Osteoblast (primary cell): ENCODE data around the gene SH3D21. TPM values are rescaled to one million over a fixed set of nuclear protein-coding genes. Genes with fewer than 3 reads are reported as not detected.

Experiments used
- DNase-seq: peaks from one replicate; pipeline ENCODE4 v3.0.0; 2011; ENCODE audit warnings: low spot score, mixed read lengths; ENCODE audit not compliant: insufficient read length; ENCODE audit errors: missing footprints
- H2AFZ ChIP-seq: 2 replicates; pipeline ENCODE4 v1.6.0; 2011; ENCODE audit warnings: mild to moderate bottlenecking, low read length
- H3K27ac ChIP-seq: 2 replicates; pipeline ENCODE4 v1.5.1; 2011; ENCODE audit warnings: mild to moderate bottlenecking, low read depth, low read length, moderate library complexity
- H3K27me3 ChIP-seq: 2 replicates; pipeline ENCODE4 v1.6.0; 2012; ENCODE audit warnings: mild to moderate bottlenecking, control low read depth, inconsistent platforms, low read length, moderate library complexity; ENCODE audit not compliant: insufficient read depth
- H3K36me3 ChIP-seq: 2 replicates; pipeline ENCODE4 v1.5.1; 2011; ENCODE audit warnings: mild to moderate bottlenecking, low read length, control low read depth, moderate library complexity; ENCODE audit not compliant: insufficient read depth
- H3K4me1 ChIP-seq: 2 replicates; pipeline ENCODE4 v1.5.1; 2011; ENCODE audit warnings: mild to moderate bottlenecking, low read length, control low read depth, moderate library complexity; ENCODE audit not compliant: insufficient read depth
- H3K4me2 ChIP-seq: 2 replicates; pipeline ENCODE4 v1.6.0; 2011; ENCODE audit warnings: mild to moderate bottlenecking, low read length; ENCODE audit not compliant: insufficient read depth
- H3K4me3 ChIP-seq: fragments of 200-600 bp; sonication (generic); 3 replicates; pipeline ENCODE4 v1.5.1; 2012; ENCODE audit warnings: mild to moderate bottlenecking, low read length, inconsistent platforms; ENCODE audit not compliant: insufficient read depth
- H3K79me2 ChIP-seq: 2 replicates; pipeline ENCODE4 v1.6.0; 2012; ENCODE audit warnings: mild to moderate bottlenecking, low read length, control low read depth, inconsistent platforms; ENCODE audit not compliant: insufficient read depth
- H3K9me3 ChIP-seq: 2 replicates; pipeline ENCODE4 v1.5.1; 2011; ENCODE audit warnings: low read depth, low read length, control low read depth
- H4K20me1 ChIP-seq: 2 replicates; pipeline ENCODE4 v1.6.0; 2012; ENCODE audit warnings: mild to moderate bottlenecking, low read length, control low read depth; ENCODE audit not compliant: insufficient read depth
- total RNA-seq: library from RNA; depleted of rRNA; stranded (reverse); fragments of >200 nt; gene quantifications from 2 replicates; pipeline ENCODE4 v1.2.3, GENCODE V29; 2012
- TF ChIP-seq, protein P1 (sequence below): IDR thresholded peaks from 2 replicates; pipeline ENCODE4 v1.5.1; 2011; ENCODE audit warnings: mild to moderate bottlenecking, low read depth, low read length, moderate library complexity; ENCODE audit errors: extremely low read depth

Gene SH3D21
- total RNA-seq, 1 donor, result 2.2 TPM

DNA sequence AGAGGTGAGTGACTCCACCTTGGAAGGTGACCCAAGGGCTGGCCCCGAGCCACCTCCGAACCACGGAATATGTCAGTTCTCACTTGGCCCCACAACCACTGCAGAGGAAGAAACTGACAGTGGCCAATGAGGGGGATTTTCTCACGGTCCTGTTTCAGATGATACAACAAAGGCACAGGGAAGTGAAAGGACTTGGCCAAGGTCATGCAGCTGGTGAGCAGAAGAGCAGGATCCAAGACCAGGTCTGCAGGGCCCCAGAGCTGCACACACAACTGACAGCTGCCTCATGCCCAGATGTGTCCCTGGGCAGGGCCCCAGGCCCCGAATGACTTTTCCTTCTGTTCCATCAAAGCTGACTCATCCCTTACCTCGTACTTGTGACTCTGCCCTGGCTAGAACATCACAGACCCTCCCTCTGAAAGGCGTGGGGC is 43.1 kb downstream of the SH3D21 start:
- TF ChIP-seq, protein P1, sequence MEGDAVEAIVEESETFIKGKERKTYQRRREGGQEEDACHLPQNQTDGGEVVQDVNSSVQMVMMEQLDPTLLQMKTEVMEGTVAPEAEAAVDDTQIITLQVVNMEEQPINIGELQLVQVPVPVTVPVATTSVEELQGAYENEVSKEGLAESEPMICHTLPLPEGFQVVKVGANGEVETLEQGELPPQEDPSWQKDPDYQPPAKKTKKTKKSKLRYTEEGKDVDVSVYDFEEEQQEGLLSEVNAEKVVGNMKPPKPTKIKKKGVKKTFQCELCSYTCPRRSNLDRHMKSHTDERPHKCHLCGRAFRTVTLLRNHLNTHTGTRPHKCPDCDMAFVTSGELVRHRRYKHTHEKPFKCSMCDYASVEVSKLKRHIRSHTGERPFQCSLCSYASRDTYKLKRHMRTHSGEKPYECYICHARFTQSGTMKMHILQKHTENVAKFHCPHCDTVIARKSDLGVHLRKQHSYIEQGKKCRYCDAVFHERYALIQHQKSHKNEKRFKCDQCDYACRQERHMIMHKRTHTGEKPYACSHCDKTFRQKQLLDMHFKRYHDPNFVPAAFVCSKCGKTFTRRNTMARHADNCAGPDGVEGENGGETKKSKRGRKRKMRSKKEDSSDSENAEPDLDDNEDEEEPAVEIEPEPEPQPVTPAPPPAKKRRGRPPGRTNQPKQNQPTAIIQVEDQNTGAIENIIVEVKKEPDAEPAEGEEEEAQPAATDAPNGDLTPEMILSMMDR, result no peak
- peak; percentile 90 for DNase-seq
- Histone ChIP-seq H3K4me2 (no peak overlapping the region), H4K20me1 (no peaks in the 10 kb centered on the region), H2AFZ (no peak overlapping the region), H3K36me3 (peaks cover 29% of the 10 kb centered on the region), H3K4me3 (no peak overlapping the region), H3K4me1 (peaks cover 47% of the 10 kb centered on the region), H3K27me3 (no peaks in the 10 kb centered on the region), H3K9me3 (no peaks in the 10 kb centered on the region), H3K27ac (peak overlapping the region; percentile 98), H3K79me2 (peaks cover 2% of the 10 kb centered on the region)

DNA sequence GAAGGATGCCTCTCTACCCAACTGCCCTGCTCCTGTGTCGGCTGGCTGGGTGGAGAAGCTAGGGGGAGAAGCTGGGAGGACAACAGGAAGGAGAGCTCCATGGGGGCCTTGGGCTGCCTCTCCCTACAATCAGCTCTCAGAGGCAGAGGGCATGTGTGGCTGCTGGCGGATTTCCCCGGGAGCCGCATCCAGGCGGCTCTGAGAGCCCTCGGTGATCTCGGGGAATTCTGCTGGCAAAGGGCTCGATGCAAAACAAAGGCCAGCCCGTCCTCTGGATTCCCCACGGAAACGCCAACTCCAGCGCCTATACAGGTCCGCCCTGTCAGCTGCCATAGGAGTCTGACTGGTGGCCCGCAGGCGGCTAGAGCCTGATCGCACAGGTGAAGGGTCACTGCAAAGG is 43.7 kb downstream of the SH3D21 start:
- Histone ChIP-seq H3K4me3 (no peak overlapping the region), H3K4me2 (no peak overlapping the region), H3K4me1 (peaks cover 47% of the 10 kb centered on the region), H3K79me2 (peaks cover 2% of the 10 kb centered on the region), H3K27ac (peak overlapping the region; percentile 98), H3K9me3 (no peaks in the 10 kb centered on the region), H3K36me3 (peaks cover 33% of the 10 kb centered on the region), H3K27me3 (no peaks in the 10 kb centered on the region), H4K20me1 (no peaks in the 10 kb centered on the region), H2AFZ (no peak overlapping the region)
- TF ChIP-seq, protein P1, result no peak
- DNase-seq, result peak; percentile 73

DNA sequence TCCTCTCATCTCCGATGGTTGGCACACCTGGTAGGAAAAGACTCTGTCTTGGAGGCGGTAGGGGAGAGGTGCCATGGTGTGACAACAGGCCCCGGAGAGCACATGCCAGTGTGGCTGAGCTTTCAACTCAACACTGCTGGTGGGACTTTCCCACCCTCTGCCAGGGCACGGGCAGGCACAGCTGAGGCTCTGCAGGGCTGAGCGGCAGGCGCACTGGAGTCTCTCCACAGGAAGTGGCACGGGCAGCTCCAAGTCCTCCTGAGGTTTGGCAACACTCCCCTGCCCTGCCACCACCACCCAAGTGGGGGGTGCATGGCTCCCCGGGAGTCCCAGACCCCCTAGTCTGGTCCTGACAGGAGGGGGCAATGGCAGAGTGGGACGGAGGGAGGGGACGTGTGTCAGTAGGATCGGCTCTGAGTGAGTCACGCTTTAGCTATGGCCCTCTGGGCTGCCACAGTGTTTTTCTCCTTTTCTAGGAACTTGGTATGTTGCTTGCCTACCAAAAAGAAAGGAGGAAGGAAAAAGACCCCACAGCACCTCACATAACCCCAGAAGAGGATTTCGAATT is 44.6 kb downstream of the SH3D21 start:
- peaks cover 37% of the 10 kb centered on the region for H3K36me3 ChIP-seq
- H3K79me2 ChIP-seq, result peaks cover 2% of the 10 kb centered on the region
- TF ChIP-seq, protein P1, result no peak
- DNase-seq, result peak; percentile 97
- H3K4me1 ChIP-seq, result peaks cover 47% of the 10 kb centered on the region
- peak overlapping the region; percentile 80 for H3K4me2 ChIP-seq
- no peak overlapping the region for H2AFZ ChIP-seq
- no peaks in the 10 kb centered on the region for H3K9me3 ChIP-seq
- peak overlapping the region; percentile 52 for H3K4me3 ChIP-seq
- H3K27me3 ChIP-seq, result no peaks in the 10 kb centered on the region
- no peaks in the 10 kb centered on the region for H4K20me1 ChIP-seq
- peak overlapping the region; percentile 98 for H3K27ac ChIP-seq

DNA sequence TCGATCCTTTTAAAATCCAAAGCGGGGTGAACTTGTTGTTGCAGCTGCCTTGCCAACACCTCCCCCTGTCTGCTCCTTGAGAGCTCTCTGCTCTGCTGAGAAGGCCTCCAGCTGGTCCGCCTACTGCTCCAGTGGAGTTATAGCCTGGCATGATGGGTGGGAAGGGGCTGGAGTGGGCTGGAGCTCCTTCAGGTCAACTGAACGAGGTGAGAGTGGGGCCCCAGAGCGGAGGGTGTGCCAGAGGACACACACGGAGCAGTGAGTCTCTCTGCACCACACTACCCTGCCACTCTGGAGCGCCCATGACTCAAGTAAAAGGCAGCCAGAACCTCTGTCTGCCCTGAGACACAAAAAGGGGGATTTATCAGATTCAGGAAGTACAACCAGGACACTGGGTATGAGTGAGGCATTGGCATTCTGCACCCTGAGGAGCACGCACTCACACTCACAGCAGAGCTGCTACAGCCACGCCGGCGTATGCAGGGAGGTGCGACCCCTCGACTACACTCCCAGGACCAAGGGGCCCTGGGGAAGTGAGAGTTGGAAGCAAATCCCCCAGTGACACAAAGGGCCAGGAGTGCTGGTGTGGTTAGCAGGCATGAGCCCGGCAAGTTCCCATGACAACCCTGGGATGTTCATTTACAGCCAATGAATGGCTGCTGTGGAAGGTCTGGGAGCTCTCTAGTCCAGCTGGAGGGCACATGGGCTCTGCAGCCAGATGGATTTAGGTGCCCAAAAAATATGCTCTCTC is 45.2 kb downstream of the SH3D21 start:
- no peak overlapping the region for H2AFZ ChIP-seq
- DNase-seq, result peak; percentile 96
- peak overlapping the region; percentile 80 for H3K4me2 ChIP-seq
- no peaks in the 10 kb centered on the region for H3K9me3 ChIP-seq
- peaks cover 47% of the 10 kb centered on the region for H3K4me1 ChIP-seq
- TF ChIP-seq, protein P1, result no peak
- H3K36me3 ChIP-seq, result peaks cover 33% of the 10 kb centered on the region
- peaks cover 2% of the 10 kb centered on the region for H3K79me2 ChIP-seq
- H3K4me3 ChIP-seq, result peak overlapping the region; percentile 52
- H3K27ac ChIP-seq, result peak overlapping the region; percentile 98
- H3K27me3 ChIP-seq, result no peaks in the 10 kb centered on the region
- H4K20me1 ChIP-seq, result no peaks in the 10 kb centered on the region
